Skin of body (tissue), 2 donors: ENCODE measurements around the gene ADAMTS4. TPM values are rescaled to one million over a fixed set of nuclear protein-coding genes. Genes with fewer than 3 reads are reported as not detected.

Experiments
- DNase-seq: peaks from one replicate; lab custom pipeline; 2025; lab: John Stamatoyannopoulos, UW
- total RNA-seq: library from RNA; depleted of rRNA; stranded (reverse); fragments of >200 nt; gene quantifications from one replicate; pipeline ENCODE4 v1.2.3, GENCODE V29; 2014

ADAMTS4 gene
- total RNA-seq, 1 donor from 2014 or later: 6.8 TPM

DNA sequence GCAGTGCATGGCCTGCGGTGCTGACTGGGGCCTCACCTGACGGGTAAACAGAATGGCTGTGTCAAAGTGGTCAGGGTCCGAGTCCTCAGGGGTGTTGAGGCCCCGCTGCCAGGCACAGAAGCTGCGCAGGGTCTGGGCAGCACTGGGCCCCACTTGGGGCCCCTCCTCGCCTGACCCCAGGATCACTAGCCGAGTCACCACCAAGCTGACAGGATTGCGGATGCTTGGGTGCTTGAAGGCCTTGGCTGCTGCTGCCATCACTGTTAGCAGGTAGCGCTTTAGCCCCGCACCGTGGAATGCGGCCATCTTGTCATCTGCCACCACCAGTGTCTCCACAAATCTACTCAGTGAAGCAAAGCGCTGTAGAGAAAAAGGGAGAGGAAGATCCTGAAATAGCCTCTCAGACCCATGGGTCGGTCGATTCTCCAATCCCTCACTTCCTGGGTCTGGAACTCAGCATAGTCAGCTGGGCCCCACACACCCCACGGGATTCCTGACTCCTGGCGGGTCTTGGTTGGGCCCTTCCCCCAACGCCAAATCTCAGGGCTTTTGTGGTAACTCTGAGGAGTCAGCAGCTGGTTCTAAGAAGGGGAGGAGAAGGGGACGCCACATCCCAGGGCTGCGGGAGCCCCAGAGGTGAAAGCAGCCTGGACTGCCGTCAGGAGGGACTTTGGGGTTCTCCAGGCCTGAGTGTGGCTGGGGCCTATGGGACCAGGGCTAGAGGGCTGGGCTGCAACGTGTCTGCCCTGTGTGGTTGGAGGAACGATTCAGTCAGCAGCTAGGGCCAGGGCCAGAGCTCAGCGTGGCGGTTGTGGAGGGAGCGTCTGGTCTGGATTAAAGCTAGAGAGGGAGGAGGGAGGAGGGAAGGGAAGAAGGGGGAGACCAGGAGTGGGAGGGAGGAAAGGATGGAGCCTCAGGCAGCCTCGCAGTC, 2.1 kb downstream of the ADAMTS4 start:
- peak; percentile 86 for DNase-seq

- DNase-seq: no peak
These were observed 2.7 kb downstream of the ADAMTS4 start for GRCh38 chr1:161196111-161196510.

GRCh38 chr1:161195171-161195570, 3.7 kb downstream of the ADAMTS4 start:
- no peak for DNase-seq

DNA sequence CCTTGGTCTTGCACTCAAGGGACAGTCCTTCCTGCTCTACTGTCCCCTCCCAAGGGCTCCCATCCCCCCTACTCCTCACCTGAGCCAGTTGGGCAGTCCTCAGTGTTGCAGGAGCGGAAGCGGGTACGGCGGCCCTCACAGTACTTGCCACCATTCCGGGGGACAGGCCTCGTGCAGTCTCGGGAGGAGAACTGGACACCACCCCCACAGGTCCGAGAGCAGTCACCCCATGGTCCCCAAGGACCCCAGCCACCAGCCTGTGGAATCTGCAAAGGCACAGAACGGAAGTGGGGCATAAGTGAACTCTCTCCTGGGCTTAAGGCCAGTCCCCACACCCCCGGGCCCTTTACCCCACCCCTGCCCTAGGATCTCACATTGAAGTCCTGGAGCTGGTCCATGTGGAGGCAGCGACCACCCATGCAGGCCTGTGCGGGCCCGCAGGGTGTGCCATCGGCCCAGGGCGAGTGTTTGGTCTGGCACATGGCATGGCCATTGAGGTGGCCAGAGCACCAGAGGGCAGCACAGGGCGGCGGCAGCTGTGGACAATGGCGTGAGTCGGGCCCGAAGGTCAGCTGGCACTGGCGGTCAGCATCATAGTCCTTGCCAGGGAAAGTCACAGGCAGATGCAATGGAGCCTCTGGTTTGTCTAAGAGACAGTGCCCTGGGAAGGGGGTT, 5.2 kb downstream of the ADAMTS4 start:
- DNase-seq: no peak

DNA sequence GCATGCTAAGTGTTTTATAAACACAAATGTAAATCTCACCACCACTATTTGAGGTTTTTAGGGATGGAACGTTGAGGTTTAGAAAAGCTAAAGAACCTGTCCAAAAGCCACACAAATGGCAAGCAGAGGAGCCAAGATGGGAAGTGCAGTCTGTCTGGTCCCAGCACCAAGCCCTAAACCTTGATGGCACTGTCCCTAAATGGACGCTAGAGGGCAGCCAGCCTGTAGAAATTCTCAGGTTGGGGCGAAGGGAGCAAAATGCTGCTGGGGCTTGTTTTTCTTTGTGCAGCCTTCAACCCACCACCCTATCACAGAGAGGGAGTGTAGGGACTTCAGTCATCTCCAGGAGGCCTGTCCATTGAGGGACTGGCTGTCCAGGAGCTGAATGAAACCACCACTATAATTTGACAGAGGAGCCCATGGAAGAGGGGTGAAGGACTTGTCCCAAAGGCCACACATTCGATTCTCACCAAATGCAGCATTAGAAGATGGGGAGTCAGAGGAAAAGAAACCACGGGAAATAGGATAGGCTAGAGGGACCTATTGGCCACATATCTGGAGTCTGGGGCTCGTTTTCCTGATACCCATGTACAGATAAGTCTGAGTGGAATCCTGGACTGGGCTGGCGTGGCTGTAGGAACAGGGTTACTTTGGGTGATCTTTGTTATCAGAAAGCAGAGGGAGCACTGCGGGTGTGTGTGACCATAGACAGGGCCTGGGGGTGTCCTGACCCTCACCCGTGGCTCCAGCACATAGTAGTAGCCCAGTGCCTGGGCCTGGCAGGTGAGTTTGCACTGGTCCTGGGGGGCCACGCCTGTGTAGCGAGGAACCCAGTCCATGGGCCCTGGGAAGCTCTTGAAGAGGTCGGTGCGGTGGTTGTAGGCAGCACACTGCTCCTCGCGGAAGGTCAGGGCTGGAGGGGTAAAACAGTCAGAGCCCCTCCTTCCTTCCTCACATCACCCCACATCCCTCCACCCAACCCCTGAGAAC, 6.1 kb downstream of the ADAMTS4 start:
- peak; percentile 46 for DNase-seq

GRCh38 chr1:161191971-161192370, 6.9 kb downstream of the ADAMTS4 start:
- no peak for DNase-seq

DNA sequence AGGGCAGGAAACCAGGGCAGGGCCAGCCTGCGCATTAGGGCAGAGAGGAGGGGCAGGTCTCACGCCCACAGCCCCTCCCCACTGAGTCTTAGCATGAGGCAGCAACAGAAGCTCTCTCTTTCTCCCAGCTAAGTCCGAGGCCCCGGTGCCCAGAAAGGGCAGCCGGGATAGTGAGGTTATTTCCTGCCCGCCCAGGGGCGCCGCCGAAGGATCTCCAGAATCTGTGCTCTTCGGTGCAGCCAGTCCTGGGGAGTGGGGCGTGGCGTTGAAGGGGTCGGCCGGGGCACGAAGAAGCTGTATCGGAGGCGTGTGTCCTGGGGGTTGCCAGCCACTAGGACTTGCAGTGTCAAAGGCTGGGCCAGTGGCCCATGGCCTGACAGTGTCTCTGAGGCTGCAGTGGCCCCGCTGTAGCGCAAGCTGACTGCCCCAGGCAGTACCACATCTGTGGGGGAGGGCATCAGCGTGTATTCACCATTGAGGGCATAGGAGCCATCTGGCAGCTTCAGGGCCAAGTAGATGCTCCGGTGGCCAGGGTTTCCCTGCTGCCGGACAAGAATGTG, 7.8 kb downstream of the ADAMTS4 start:
- no peak for DNase-seq

DNA sequence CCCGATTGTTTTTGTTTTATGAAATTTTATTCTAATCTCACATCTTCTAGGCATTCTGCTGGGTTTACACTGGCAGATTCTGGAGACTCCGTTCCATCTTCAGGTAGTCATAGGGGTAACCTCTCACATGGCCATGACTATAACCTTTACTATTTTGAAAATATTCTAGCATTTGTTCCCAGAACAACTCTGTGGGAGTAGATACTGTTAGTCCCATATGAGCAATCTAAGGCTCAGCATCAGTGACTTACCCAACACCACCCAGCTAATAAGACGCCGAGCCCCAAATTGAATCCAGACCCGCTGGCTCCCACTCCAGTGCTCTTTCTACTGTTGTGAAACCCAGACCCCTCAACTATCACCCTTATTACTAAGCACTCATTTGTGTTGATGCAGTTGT, 9.8 kb downstream of the ADAMTS4 start:
- DNase-seq: no peak

DNA sequence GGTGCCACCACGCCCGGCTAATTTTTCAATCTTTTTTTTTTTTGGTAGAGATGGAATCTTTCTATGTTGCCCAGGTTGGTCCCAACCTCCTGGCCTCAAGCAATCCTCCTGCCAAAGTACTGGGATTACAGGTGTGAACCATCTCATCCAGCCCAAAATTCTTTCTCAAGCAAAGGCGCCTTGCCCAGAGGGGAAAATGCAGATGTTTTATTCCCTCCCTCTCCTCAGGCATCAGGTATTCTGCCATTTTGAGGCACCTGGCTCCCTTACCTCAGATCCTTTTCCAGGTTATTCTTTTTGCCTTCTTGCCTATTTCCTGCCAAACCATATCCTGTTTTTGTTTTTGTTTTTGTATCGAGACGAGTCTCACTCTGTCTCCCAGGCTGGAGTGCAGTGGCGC, 10.5 kb downstream of the ADAMTS4 start:
- DNase-seq: no peak

DNA sequence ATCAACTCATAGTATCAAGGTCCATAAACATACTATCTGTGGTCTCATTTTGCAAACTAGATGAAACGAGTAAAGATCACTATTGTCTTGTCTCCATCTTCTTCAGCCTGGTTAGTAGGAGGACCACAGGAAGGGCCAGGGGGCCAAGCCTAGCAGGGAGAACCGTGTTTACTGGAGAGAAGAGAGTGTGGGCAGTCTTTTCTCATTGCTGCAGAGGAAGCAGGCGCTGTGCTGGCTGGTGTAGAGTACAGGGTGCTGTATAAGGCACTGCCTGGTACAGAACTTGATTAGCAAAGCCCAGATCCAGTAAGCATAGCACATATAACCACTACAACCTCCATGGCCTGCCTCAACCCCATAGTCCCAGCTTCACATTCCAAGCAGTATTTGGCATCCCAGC, 11.5 kb downstream of the ADAMTS4 start:
- DNase-seq: no peak

- DNase-seq: no peak
These were observed 13.0 kb downstream of the ADAMTS4 start for GRCh38 chr1:161185732-161186311.

GRCh38 chr1:161185282-161185682, 13.6 kb downstream of the ADAMTS4 start:
- DNase-seq: peak; percentile 93

GRCh38 chr1:161182214-161182613, 16.6 kb downstream of the ADAMTS4 start:
- no peak for DNase-seq

DNA sequence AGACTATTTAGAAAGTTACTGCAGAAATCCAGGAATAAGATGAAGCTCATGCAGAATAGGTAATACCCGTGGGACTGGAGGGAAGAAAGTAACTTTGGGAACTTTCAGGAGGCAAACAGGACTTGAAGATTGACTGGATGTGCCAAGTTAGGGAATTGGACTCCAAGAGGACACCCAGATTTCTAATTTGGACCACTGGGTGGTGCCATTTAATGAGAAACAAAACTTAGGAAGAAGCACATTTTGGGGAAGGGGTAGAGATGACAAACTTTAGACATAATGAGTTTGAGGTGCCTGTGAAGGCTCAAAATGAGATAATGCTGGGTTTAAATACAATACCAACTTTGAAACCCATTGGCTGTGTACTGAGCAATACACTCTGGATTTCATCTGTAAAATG, 18.2 kb downstream of the ADAMTS4 start:
- DNase-seq: no peak

DNA sequence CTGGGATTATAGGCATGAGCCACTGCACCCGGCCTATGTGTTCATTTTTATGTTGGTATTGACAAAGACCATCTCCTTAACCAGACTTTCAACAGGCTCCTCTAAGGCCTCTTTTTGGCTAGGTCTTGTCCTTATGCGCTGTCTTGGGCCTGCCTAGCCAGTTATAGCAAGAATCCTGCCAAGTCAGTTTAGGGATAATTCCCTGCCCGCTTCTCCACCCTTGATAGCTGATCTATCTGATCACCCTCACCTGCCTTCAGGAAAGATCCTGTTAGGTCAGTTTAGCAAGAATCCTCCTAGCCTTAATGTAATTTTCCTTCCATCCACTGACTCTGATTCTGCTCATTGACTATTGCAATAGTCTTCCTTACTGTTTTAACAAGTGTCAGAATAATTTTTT, 19.2 kb downstream of the ADAMTS4 start:
- no peak for DNase-seq

GRCh38 chr1:161177936-161178244, 21.0 kb downstream of the ADAMTS4 start:
- DNase-seq: no peak

DNA sequence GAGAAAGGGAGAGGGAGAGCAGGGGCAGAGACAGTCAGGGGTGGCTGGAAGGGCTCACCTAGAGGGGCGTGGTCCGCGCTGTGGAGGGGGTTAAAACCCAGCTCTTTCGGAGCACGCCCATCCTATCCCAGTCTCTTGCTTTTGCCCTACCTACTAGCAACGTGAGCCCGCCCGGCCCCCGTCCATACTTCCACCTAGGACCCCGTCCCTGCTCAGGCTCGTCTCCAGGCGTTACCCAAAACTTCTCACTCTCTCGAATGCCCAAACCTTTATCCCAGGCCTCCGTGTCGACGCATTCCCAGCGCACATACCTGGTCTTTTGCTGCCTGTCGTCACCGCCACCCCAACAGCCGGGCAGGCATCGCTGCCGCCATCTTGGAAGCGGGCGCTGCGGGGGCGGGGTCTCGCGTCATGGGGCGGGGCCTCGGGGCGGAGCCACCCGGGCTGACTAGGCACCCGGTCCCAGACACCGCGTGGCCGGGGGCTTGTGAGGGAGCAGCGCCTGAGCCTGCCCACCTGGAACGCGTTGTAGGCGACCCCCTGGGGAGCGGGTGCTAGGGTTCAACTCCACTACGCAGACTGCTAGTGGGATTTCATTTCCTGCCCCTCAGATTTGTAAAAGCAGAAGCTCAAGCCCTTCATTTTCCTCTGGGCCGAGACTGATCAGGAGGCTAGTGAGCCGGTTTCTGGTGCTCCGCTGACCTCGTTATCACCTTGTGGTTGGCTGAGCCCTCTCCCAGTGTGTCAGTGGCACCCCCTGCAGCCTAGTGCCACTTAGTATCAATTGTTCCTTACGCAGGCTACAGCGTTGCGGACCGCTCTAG, 21.5 kb downstream of the ADAMTS4 start, which contains the start of gene B4GALT3:
TSS of gene B4GALT3 (minus strand) at position 396 of the 824 bp plus-strand sequence. CDS start 1,447 bp downstream, outside the sequence.
- DNase-seq: peak; percentile 76

DNA sequence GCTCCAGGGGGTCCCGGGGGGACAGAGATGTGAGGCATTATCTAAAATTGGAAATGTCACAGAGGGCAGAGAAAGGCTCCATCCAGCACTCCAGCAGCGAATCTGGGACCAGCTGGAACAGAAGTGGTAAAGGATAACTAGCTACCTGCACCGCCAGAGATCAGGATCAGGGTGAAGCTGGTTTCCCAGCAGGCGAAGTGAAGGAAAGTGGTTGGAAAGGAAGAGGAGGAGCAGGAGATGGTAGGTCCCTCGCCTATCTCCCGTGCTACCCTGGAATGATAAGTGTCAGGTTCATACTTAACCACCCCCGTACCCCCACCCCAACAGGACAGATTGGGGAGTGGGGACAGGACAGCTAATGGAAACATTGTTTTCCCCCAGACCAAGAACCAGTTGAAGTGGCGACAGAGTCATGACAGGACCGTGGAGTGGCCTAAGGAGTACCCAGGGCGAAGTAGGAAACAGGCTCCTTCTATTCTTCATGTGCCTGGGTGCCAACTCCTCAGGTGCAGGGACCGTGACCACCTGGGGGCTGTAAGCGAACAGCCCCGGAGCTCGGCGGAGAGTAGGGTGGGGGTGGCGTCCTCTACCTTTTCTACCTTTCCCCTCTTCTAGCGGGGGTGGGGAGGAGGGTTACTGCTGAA, 22.3 kb downstream of the ADAMTS4 start:
- DNase-seq: no peak

- no peak for DNase-seq
These were observed 22.9 kb downstream of the ADAMTS4 start for GRCh38 chr1:161175771-161176453.
